ENCODE data around the gene WNK3.

The WNK3 gene

DNA sequence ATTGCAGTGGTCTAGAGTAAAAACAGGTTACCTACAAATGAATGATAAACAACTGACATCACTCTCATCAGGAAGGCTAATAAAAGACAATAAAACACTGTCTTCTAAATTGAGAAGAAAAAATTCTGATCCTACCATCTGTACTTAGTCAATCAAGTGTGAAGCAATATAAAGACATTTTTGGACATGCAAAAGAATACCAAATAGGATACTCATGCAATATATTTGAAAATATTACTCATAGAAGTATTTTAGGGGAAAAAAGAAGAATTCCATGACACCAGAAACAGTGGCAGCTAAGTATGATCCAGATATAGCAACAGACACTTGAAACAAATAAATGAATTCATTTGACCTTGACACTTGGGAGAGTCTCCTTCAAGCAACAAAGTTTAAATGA, 111.0 kb downstream of the WNK3 start:
- TF ChIP-seq, protein P1, sequence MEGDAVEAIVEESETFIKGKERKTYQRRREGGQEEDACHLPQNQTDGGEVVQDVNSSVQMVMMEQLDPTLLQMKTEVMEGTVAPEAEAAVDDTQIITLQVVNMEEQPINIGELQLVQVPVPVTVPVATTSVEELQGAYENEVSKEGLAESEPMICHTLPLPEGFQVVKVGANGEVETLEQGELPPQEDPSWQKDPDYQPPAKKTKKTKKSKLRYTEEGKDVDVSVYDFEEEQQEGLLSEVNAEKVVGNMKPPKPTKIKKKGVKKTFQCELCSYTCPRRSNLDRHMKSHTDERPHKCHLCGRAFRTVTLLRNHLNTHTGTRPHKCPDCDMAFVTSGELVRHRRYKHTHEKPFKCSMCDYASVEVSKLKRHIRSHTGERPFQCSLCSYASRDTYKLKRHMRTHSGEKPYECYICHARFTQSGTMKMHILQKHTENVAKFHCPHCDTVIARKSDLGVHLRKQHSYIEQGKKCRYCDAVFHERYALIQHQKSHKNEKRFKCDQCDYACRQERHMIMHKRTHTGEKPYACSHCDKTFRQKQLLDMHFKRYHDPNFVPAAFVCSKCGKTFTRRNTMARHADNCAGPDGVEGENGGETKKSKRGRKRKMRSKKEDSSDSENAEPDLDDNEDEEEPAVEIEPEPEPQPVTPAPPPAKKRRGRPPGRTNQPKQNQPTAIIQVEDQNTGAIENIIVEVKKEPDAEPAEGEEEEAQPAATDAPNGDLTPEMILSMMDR (IDR thresholded peaks at IDR 0.05; ENCODE audit: extremely low read depth, missing control alignments): no peak
- DNase-seq (ENCODE audit: low spot score): no peak

DNA sequence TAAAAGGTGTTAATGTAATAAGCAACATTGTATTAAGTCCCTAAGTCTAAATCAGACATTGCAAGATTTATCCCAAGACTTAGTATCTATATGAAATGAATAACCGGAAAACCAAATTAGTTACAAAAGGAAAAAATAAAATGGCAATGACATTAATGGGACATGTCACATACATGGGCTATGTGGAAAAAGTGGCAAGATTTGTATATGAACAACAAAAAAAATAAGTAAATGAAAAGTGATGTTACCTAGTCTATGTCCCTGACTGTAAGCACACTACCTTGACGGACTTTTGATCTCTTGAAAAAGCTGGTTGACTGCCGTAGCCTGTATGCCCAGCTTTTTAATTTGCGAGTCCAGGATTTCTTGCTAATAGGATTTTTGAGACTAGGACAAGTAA, 119.3 kb downstream of the WNK3 start:
- TF ChIP-seq, protein P1 (IDR thresholded peaks at IDR 0.05; ENCODE audit: extremely low read depth, missing control alignments): no peak
- no peak for DNase-seq (ENCODE audit: low spot score)

DNA sequence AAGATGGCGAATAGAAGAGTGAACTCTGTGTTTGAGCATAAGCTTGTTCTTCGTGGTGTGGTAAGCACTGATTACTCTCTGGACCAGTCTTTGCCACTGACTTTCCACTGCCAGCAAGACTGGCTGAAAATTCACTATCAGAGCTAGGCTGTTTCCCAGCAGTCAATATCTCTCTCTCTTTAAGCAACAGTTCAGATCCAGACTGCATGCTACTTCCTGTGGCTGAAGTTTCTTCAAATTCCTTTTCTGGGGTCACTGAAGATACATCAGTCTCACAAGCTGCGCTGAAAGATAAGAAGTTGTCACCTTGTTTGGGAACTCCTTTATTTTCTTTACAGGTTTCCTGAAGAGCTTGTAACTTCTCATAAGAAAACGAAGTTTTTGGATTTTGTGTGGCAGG, 120.8 kb downstream of the WNK3 start:
- no peak for DNase-seq (ENCODE audit: low spot score)
- TF ChIP-seq, protein P1 (IDR thresholded peaks at IDR 0.05; ENCODE audit: extremely low read depth, missing control alignments): no peak

DNA sequence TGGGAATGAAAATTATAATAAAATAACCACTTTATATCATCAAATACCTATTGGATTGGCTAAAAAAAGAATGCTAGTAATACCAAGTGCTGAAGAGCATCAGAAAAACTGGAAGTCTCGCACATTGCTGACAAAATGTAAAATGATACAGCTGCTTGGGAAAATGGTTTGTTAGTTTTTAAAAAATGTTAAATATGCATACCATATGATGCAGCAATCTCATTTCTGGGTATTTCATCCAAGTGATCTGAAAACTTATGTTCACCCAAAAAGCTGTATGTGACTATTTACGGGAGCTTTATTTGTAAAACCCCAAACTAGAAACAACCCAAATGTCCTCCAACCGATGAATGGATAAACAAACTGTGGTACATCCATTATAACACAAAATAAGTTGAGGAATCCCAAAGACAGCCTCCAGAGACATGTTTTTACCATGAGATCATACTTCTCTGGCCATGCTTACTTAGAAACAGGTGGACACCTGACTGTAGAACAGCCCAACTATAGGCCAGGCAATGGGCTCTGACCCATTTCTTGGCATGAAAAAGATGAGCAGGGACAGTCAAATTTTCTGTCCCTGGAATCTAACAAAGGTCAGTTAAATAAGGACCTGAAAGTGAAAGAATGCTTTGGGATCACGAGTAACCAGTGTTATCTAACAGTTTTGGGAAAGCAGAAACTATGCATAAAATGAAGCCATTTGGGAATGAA, 127.3 kb downstream of the WNK3 start:
- no peak for DNase-seq (ENCODE audit: low spot score)
- TF ChIP-seq, protein P1 (IDR thresholded peaks at IDR 0.05; ENCODE audit: extremely low read depth, missing control alignments): no peak

DNA sequence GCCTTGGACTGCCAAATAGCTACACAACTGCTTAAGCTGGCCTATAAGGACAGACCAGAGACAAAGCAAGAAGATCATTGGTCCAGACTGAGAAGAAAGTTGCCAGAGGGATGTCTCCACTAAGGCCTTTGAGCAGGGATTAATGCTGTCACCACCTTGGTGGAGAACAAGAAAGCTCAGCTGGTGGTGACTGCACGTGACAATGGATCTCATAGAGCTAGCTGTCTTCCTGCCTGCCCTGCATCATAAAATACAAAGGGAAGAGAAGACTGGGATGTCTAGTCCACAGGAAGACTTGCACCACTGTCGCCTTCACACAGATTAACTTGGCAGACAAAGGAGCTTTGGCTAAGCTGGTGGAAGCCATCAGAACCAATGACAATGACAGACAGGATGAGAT, 134.3 kb downstream of the WNK3 start:
- DNase-seq (ENCODE audit: low spot score): no peak
- TF ChIP-seq, protein P1 (IDR thresholded peaks at IDR 0.05; ENCODE audit: extremely low read depth, missing control alignments): no peak

DNA sequence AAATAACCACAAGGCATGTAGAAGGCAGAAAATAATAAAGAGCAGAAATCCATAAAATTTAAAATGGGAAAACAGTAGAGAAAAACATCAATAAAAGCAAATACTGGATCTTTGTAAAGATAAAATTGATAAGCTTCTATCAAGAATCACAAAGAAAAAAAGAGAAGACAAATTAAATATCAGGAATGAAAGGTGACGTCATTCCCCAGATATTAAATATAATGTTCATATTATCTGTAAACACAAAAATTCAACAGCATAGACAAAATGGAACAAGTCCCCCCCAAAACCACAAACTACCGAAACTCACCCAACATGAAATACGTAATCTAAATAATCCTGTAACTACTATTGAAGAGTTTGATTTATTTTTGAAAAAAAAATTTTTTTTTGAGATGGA, 144.2 kb downstream of the WNK3 start:
- no peak for DNase-seq (ENCODE audit: low spot score)
- TF ChIP-seq, protein P1 (IDR thresholded peaks at IDR 0.05; ENCODE audit: extremely low read depth, missing control alignments): no peak

DNA sequence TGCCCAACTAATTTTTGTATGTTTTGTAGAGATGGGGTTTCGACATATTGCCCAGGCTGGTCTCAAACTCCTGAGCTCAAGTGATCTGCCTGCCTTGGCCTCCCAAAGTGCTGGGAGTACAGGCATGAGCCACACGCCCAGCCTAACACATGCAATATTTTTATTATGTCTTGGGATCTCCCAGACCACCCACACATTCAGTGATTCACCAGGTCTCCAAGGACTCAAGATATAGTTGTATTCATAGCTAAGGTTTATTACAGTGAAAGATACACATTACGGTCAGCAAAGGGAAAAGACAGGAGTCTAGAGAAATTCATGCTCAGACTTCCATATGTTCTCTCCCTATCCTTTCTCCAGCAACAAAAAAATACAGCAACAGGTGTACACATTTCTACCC, 149.3 kb downstream of the WNK3 start:
- TF ChIP-seq, protein P1 (IDR thresholded peaks at IDR 0.05; ENCODE audit: extremely low read depth, missing control alignments): no peak
- DNase-seq (ENCODE audit: low spot score): no peak
